HG03565 (cell line): ENCODE results near the gene FOXJ2.
"Not testable (repeated sequence)": the region's sequence is repeated elsewhere in the genome, so short reads cannot be mapped to it uniquely, and the experiment has no call there.

ENCODE experiments used
- ATAC-seq: cut with Tn5 transposase; IDR thresholded peaks from one replicate; pipeline ENCODE4 v1.9.1; 2021; ENCODE audit warnings: mild to moderate bottlenecking, moderate library complexity; ENCODE audit not compliant: unreplicated experiment

The FOXJ2 gene

GRCh38 chr12:8064131-8064530 lies 31.6 kb downstream of the FOXJ2 start:
- no peak for ATAC-seq

- ATAC-seq: peak; percentile 68
Measured at GRCh38 chr12:8065991-8066594, 33.6 kb downstream of the FOXJ2 start, which contains the start of gene C3AR1. Gene C3AR1, minus strand, starts transcription at chr12:8066359. Its CDS starts 6,174 bp downstream, at chr12:8060185.

DNA sequence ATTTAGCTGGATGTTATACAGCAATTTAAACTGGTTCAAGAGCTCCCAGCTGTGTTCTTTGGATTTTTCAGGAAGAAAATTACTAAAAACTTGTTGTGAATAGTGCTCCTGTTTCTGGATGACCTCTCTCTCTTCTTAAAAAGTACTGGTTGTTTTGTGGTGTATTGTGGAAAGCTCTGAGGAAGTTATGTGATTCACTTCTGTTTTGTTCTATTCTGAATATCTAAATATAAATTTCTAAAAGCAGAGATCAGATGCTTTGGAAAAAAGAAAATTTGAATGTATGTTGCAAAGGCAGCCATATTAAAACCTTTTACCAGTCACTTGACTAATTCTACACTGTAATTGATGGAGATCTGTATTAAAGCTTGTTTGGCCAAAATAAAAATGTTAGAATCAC lies 37.1 kb downstream of the FOXJ2 start:
- no peak for ATAC-seq

DNA sequence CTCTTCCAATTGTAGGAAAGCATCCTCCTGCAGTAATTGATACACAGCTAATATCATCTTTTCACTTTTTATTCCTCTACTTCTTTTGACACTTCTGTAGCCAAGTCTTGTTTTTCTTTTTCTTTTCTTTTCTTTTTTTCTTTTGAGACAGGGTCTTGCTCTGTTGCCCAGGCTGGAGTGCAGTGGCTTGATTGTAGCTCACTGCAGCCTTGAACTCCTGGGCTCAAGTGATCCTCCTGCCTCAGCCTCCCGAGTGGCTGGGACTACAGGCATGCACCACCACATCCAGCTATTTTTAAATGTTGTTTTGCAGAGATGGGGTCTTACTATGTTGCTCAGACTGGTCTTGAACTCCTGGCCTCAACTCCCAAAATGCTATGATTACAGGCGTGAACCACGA lies 39.3 kb downstream of the FOXJ2 start:
- not testable (repeated sequence) for ATAC-seq

- no peak for ATAC-seq
Measured at GRCh38 chr12:8075935-8076334, 43.4 kb downstream of the FOXJ2 start.

DNA sequence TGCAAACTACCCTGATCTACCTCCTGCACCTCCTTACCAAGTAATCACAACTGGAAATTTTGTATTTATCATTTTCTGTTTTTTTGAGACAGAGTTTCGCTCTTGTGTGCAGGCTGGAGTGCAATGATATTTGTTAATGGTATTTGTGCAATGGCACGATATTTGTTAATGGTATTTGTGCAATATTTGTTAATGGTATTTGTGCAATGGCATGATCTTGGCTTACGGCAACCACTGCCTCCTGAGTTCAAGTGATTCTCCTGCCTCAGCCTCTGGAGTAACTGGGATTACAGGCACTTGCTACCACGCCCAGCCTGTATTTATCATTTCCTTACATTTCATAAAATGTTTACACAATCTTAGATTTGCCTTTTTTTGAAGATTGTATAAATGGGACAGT lies 43.9 kb downstream of the FOXJ2 start:
- ATAC-seq: no peak

DNA sequence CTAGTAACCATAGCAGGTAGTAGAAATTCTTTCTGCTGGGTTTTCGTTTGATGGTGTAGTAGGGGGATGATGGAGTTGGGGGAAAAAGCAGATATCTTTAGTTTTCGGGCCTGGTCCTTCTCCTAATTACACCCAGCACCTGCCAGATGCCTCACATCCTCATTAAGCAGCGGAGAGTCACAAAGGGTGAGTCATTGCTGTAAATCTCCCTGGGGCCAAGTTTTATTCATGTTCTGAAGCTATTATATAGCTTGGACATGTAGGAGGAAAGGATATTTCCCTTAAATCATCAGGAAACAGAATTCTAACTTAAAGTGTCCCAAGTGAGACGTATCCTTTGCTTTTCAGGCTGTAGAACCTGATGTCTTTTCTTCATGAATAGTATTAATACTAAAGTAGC lies 44.7 kb downstream of the FOXJ2 start:
- ATAC-seq: no peak

DNA sequence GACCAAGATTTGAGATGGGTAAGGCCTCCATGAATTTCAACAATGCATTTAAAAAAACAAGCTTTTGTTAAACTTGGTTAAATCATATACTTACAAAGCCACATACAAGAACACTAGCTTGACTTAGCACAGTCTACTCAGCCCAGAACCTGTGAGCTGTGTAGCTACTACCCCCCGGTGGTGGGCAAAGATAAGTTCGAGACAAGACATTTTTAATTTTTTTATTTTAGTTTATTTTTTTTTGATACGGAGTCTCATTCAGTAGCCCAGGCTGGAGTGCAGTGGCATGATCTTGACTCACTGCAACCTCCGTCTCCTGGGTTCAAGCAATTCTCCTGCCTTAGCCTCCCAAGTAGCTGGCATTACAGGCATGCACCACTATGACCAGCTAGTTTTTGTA lies 45.9 kb downstream of the FOXJ2 start:
- ATAC-seq: no peak

- no peak for ATAC-seq
Measured at GRCh38 chr12:8078916-8079315, 46.4 kb downstream of the FOXJ2 start.

DNA sequence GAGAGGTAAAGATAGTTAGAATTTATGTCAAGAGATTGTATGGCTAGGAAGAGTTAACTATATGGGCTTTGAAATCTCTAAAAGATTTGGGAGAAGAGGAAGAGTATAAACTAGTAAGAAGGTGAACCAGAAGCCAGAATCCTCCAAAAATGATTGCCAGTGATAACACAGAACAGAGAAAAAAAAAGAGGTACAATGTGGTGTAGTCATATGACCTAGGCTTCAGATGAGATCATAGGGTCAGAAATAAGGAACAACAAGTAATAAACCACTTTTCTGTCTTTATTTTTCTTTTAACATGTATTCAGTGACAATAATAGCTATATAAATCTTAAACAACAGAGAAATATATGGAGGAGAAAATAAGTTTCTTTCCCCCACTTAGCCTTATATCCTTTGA lies 47.6 kb downstream of the FOXJ2 start:
- no peak for ATAC-seq

GRCh38 chr12:8081251-8081920 lies 48.9 kb downstream of the FOXJ2 start:
- ATAC-seq: no peak

DNA sequence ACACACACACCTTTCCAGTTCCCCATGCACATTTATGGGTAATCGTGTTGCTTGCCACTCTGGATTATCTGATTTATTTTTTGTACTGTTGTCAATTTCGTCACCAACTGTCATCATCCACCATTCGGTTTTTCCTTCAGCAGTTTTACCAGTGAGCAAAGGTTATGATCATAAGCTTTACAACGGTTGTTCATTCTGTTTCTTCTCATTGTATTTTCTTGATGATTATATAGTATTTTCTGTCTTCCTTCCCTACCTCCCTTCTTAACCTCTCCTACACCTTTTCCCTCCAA lies 50.2 kb downstream of the FOXJ2 start:
- no peak for ATAC-seq

- ATAC-seq: not testable (repeated sequence)
Measured at GRCh38 chr12:8084351-8084750, 51.8 kb downstream of the FOXJ2 start.

- no peak for ATAC-seq
Measured at GRCh38 chr12:8087666-8088065, 55.1 kb downstream of the FOXJ2 start.

- ATAC-seq: peak; percentile 57
Measured at GRCh38 chr12:8088574-8088973, 56.1 kb downstream of the FOXJ2 start.

DNA sequence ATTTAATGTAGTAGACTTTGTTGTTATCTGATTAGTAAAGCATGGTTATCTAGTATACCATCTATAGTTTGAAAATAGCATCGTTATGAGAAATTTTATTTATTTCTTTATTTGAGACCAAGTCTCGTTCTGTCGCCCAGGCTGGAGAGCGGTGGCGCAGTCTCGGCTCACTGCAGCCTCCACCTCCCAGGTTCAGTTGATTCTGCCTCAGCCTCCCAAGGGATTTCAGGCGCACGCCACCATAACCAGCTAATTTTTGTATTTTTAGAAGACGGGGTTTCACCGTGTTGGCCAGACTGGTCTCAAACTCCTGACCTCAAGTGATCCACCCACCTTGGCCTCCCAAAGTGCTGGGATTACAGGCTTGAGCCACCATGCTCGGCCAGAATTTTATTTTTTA lies 56.8 kb downstream of the FOXJ2 start:
- not testable (repeated sequence) for ATAC-seq

GRCh38 chr12:8089716-8090115 lies 57.2 kb downstream of the FOXJ2 start:
- no peak for ATAC-seq

DNA sequence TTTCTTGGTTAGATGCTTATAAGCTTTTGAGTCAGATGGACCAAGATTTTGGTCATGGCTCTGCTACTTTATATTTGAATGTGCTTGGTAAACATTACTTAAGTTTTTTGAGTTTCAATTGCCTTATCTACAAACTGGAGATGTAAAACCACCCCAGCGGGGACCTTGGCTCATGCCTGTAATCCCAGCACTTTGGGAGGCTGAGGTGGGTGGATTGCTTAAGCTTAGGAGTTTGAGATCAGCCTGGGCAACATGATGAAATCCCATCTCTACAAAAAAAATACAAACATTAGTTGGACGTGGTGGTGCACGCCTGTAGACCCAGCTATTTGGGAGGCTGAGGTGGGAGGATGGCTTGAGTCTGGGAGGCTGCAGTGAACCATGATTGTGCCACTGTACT lies 60.8 kb downstream of the FOXJ2 start:
- ATAC-seq: no peak

DNA sequence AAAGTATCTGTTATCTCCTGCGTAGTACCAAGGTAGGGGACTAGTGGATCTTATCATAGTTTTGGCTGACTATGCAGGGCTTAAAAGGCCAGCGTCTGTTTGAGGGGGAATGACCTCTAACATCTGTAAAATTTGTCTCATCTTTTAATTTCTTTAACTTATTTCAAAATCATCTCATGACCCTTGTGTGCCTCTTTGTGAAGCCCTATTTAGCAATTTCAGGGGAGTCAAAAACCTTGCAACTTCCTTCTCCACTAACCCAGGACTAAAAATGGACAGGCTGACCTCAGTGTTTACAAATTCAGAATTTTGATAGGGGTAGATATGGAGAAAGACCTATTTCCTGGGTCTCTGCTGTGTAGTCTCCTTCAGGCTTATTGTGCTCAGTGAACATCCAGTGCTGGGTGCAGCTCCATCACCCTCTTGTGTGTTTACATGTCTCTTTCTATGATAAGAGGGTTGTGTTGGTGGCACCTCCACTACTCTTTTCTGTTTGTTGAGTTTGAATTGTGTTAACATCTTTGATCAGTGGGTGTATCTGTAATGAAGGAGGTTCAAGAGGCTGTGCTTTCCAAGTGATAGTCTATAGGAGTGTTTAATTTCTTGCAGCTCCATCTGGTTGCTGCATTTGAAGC lies 63.9 kb downstream of the FOXJ2 start:
- no peak for ATAC-seq

DNA sequence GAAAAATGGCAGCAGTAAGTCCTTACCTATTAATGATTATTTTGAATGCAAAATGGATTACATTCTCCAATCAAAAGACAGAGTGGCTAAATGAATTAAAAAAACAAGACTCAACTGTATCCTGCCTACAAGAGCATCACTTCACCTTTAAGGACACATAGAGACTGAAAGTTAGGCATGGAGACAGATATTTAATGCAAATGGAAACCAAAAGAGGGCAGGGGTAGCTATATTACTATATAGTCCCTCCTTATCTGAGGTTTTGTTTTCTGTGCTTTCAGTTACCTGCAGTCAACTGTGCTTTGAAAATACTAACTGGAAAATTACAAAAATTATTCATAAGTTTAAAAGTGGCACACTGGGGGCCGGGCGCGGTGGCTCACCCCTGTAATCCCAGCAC lies 66.7 kb downstream of the FOXJ2 start:
- no peak for ATAC-seq
